Mononuclear cell (primary cell): ENCODE measurements around the gene PTPN11. TPM values are rescaled to one million over a fixed set of nuclear protein-coding genes. Genes with fewer than 3 reads are reported as not detected.

Experiments
- H3K27me3 ChIP-seq: 2 replicates; pipeline ENCODE4 v1.6.0; 2011; ENCODE audit warnings: low read length, control low read depth; ENCODE audit not compliant: insufficient read depth
- H3K4me1 ChIP-seq: 2 replicates; pipeline ENCODE4 v1.5.1; 2011; ENCODE audit warnings: mild to moderate bottlenecking, low read length, control low read depth; ENCODE audit not compliant: insufficient read depth
- H3K4me3 ChIP-seq: 2 replicates; pipeline ENCODE4 v1.5.1; 2011; ENCODE audit warnings: mild to moderate bottlenecking, low read length, moderate library complexity
- H3K9me3 ChIP-seq: 2 replicates; pipeline ENCODE4 v1.5.1; 2011; ENCODE audit warnings: low read depth, mild to moderate bottlenecking, control low read depth, low read length
- total RNA-seq: library from RNA; depleted of rRNA; stranded (reverse); fragments of >200 nt; gene quantifications from one replicate; pipeline ENCODE4 v1.2.3, GENCODE V29; 2012

PTPN11 gene
- total RNA-seq, 1 donor = 49.2 TPM

DNA sequence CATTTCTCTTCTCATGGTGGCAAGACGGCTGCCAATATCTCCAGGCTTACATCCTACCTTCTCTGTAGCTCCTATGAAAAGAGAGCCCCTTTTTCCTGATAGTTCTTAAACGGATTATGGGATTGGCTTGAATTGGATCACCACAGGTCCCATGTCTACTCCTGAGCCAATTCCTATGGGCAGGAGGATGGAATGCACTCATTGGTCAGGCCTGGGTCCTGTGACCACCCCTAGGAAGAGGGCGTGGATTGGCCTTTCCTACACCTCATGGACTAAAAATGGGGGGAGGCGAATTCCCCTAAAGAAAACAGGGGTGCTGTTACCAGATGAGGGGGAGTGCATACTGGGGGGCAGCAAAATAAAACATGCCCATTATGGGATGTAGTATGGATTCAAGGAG lies 108.8 kb downstream of the PTPN11 start:
- H3K4me1 ChIP-seq = no peaks in the 10 kb centered on the region
- no peak overlapping the region for H3K4me3 ChIP-seq
- no peaks in the 10 kb centered on the region for H3K9me3 ChIP-seq
- H3K27me3 ChIP-seq = no peaks in the 10 kb centered on the region

DNA sequence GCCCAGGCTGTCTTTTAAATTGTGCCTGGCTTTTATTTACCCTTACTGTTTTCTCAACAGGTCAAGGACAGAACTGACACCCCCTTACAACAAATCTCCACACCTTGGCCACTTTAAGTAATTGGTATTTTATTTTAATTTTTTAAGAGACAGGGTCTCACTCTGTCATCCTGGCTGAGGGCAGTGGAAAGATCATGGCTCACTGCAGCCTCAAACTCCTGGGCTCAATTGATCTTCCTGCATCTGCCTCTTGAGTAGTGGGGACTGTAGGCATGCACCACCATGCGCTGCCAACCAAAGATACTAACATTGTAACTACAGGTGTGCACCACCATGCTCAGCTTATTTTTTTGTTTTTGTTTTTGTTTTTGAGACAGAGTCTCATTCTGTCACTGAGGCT lies 109.8 kb downstream of the PTPN11 start:
- Histone ChIP-seq H3K27me3 (no peaks in the 10 kb centered on the region), H3K4me1 (no peaks in the 10 kb centered on the region), H3K9me3 (no peaks in the 10 kb centered on the region), H3K4me3 (no peak overlapping the region)

DNA sequence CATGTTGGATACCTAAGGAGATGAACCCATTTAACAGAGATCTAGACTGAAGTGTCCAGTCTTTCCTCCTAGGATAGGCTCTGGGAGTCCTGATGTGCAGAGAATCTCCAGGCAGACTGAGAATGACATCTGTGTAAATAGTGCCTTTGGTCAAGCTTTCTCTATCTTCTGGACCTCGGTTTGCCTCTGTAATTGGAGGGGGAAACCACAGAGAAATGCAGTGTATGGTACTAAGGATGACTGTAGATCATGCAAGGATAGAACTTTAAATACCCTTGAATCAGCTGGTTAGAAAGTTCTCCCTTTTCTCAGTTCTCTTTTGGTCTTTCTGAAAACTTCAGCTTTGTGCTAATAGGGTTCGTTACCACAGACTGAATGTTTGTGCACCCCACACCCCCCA lies 112.2 kb downstream of the PTPN11 start:
- no peak overlapping the region for H3K4me3 ChIP-seq
- H3K9me3 ChIP-seq = no peaks in the 10 kb centered on the region
- H3K27me3 ChIP-seq = no peaks in the 10 kb centered on the region
- no peaks in the 10 kb centered on the region for H3K4me1 ChIP-seq

DNA sequence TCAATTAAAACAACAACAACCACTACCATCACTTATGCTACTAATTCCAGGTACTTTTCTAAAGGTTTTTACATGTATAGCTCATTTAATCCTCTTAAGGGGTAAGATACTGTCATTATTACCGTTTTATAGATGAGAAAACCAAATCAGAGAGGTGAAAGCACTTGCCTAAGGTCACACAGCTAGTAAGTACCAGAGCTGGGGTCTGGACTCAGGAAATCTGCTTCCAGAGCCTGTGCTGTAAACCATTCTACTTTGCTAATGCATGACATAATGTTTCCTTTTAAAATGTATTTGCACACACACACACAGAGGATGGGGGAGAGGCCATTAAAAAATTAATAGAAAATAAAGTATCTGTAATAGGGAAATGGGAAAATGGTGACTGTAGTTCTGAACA lies 113.4 kb downstream of the PTPN11 start:
- Histone ChIP-seq H3K9me3 (no peaks in the 10 kb centered on the region), H3K4me1 (no peaks in the 10 kb centered on the region), H3K4me3 (no peak overlapping the region), H3K27me3 (no peaks in the 10 kb centered on the region)

DNA sequence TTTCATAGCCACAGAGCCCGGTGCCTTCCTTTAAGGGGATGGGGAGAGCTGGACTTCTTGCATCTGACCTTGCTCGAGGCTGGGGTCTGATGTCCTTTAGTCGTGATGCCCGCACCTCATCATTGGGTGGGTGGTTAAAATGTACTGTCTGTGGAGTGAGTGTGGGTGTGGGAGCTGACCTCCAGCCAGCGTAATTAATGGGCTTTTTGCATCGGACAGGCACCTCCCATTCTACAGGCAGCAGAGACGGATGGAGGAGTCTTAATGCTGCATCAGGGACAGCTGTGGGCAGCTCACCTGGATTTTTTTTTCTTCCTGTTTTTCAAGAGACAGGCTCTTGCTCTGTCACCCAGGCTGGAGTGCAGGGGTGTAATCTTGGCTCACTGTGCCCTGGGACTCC lies 114.8 kb downstream of the PTPN11 start:
- Histone ChIP-seq H3K27me3 (no peaks in the 10 kb centered on the region), H3K4me1 (no peaks in the 10 kb centered on the region), H3K9me3 (no peaks in the 10 kb centered on the region), H3K4me3 (no peak overlapping the region)

DNA sequence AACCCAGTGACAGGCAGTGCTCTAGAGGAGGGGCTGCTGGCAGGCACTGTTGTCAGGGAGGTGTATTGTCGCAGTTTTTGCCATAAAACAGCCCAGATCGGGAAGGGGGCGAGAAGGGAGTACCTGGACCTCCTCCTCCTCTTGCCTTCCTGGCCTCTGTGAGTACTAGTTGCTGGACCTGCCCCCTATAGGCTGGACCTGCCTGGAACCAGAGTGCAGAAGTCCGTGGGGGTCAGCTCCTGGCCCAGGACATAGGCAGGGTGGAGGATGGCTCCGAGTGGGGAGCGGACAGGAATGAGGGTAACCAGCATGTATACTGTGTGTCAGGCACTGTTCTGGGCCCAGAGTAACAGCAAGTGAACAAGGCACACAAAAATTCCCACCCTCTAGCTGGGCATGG lies 116.3 kb downstream of the PTPN11 start:
- H3K27me3 ChIP-seq = no peaks in the 10 kb centered on the region
- H3K4me1 ChIP-seq = no peaks in the 10 kb centered on the region
- no peaks in the 10 kb centered on the region for H3K9me3 ChIP-seq
- no peak overlapping the region for H3K4me3 ChIP-seq

DNA sequence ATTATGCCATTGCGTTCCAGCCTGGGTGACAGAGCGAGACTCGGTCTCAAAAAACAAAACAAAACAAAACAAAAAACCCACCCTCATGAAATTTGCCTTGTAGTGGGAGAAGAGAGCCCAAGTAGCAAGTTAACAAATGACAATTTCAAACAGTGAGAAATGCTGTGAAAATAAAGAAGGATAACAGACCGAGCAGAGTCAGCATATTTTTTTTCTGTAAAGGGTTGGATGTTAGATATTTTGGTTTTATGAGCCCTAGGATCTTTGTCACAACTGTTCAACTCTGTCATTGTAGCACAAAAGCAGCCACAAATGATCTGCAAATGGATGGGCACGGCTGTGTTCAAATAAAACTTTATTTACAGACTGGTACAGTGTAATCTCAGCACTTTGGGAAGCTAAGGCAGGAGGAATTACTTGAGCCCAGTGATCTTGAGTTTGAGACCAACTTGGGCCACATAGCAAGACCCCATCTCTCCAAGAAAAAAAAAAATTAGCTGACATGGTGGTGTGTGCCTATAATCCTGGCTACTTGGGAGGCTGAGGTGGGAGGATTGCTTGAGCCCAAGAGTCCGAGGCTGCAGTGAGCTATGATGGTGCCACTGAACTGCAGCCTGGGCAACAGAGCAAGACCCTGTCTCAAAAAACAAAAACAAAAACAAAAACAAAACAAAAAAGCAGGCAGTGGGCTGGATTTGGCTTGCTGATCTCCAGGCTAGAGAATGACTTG lies 117.1 kb downstream of the PTPN11 start:
- H3K9me3 ChIP-seq = no peaks in the 10 kb centered on the region

DNA sequence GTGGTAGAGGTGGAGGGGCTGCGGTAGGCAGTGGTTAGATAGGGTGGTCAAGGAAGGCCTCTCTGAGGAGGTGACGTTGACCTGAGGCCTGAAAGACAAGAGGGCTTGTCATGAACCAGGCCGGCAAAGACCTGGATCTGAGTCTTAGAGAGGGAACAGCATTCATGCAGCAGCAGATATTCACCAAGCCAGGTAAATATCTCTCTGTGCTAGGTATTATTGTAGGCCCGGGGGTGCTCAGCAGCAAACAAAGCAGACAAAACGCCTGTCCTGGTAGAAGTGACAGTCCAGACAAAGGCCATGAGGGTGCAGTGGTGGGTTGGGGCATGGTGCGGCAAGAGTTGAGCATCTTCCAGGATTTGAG lies 117.6 kb downstream of the PTPN11 start:
- Histone ChIP-seq H3K9me3 (no peaks in the 10 kb centered on the region), H3K27me3 (no peaks in the 10 kb centered on the region), H3K4me3 (no peak overlapping the region), H3K4me1 (no peaks in the 10 kb centered on the region)

More for the DNA sequence above, 117.1 kb downstream of the PTPN11 start:
- no peaks in the 10 kb centered on the region for H3K4me1 ChIP-seq
- no peaks in the 10 kb centered on the region for H3K27me3 ChIP-seq
- no peak overlapping the region for H3K4me3 ChIP-seq

DNA sequence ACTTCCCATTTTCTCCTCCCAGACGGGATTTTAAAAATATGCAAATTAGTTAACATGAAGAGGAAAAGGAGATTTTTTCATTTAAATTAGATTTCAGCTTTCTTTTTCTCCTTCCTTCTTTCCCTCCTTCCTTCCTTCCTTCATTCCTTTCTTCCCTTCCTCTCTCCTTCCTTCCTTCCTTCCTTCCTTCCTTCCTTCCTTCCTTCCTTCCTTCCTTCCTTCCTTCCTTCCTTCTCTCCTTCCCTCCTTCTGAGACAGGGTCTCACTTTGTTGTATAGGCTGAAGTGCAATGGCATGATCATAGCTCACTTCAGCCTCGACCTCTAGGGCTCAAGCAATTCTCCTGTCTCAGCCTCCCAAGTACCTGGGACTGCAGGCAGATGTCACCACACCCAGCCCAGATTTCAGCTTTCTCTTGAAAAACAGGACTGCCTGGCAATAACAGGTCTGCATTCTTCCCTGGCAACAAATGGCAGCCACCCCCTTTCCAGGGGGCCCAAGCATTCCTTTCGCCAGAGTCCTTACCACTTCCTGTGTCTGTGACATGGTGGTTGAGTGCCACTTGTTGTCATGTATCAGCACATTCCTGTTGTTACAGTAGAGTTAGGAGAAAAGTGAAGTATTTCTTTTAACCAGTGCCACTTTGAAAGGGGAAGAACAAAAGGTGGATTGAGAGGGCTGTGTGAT lies 119.1 kb downstream of the PTPN11 start:
- no peaks in the 10 kb centered on the region for H3K27me3 ChIP-seq
- H3K9me3 ChIP-seq = no peaks in the 10 kb centered on the region
- no peak overlapping the region for H3K4me3 ChIP-seq
- H3K4me1 ChIP-seq = no peaks in the 10 kb centered on the region

DNA sequence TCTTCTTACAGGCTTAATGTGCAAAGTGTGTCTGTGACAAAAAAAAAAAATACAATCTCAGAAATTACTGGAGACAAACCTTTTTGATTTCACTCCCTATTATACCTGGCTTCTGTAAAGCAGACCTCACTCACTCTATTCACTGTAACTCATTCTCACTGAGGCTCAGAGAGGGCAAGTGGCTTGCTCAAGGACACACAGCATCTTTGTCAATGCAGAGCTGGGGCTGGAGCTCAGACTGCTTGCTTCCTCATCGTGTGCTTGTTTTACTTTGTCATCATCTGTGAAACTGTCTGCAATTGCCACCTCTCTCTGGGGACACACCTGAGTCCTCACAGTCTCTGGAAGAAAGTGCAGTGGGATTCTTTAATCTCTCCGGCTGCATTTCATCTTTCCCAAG lies 120.0 kb downstream of the PTPN11 start:
- Histone ChIP-seq H3K4me1 (no peaks in the 10 kb centered on the region), H3K27me3 (no peaks in the 10 kb centered on the region), H3K9me3 (no peaks in the 10 kb centered on the region), H3K4me3 (no peak overlapping the region)

DNA sequence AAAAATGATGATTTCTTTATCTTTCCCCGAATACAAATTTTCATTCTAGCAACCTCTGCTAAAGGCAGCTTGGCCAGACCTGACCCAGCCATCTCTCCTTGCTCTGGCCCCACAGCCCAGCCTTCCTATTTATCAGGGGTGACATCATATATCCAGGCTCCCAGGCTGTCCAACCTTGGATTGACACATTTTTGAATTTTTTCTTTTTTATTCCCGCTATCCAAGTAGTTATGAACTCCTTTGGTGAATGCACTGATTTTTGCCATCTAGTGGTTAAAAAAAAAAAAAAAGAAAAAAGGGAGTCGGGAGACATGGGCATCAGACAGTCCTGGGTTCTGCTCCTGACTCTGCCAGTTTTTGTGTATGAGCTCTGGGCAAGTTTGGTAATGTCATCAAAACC lies 120.5 kb downstream of the PTPN11 start:
- H3K9me3 ChIP-seq = no peaks in the 10 kb centered on the region
- H3K4me1 ChIP-seq = no peaks in the 10 kb centered on the region
- no peak overlapping the region for H3K4me3 ChIP-seq
- H3K27me3 ChIP-seq = no peaks in the 10 kb centered on the region

DNA sequence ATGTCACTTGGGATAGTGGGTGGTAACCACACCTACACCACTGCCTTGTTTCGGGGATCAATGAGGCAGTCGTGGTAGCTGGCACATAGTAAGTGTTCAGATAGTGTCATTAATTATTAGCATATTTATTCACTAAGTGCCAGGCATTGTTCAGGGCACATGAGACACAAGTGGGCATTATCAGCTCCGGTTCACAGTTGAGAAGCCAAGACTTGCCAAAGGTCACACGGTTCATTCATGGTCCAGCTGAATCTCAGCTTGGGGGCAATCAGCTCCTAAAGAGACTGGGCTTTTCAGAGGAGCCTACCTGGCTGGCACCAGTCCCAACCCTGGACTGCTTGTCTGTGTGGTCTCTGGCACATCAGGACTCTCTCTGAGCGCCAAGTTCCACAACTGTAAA lies 121.3 kb downstream of the PTPN11 start:
- Histone ChIP-seq H3K4me3 (no peak overlapping the region), H3K4me1 (no peaks in the 10 kb centered on the region), H3K27me3 (no peaks in the 10 kb centered on the region), H3K9me3 (no peaks in the 10 kb centered on the region)

DNA sequence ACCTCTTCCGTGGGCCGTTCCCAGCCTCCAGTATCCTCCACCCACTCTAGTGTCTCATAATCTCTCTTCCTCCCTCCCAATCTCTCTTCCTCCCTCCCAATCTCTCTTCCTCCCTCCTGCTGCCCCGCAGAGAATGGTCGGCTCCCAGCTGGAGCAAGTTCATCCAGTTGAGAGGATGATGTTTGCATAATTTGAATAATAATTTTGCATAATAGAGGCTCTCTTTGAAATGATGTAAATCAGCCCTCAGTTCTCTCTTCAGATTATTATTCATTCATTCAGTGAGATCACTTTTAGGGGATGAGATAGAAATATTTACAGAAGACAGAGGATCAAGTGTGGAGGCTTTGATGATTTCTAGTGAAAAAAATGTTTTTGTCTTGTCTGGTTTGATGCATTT lies 125.0 kb downstream of the PTPN11 start:
- no peaks in the 10 kb centered on the region for H3K4me1 ChIP-seq
- no peak overlapping the region for H3K4me3 ChIP-seq
- no peaks in the 10 kb centered on the region for H3K27me3 ChIP-seq
- H3K9me3 ChIP-seq = no peaks in the 10 kb centered on the region

DNA sequence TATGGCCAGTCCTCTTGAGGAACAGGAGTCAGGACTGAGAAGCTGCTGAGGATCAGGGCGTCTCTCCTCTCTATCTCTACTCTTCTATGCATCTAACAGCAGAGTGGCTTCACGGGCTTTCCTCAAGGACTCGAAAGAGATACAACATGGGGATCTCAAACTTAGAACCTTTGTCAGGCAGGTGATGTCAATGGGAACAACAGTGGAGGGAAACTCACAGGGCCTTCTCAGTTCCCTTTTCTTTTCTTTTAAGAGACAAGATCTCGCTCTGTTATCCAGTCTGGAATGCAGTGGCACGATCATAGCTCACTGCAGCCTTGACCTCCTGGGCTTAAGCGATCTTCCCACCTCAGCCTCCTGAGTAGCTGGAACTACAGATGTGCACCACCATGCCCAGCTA lies 127.6 kb downstream of the PTPN11 start:
- no peaks in the 10 kb centered on the region for H3K4me1 ChIP-seq
- H3K27me3 ChIP-seq = no peaks in the 10 kb centered on the region
- H3K9me3 ChIP-seq = no peaks in the 10 kb centered on the region
- no peak overlapping the region for H3K4me3 ChIP-seq

DNA sequence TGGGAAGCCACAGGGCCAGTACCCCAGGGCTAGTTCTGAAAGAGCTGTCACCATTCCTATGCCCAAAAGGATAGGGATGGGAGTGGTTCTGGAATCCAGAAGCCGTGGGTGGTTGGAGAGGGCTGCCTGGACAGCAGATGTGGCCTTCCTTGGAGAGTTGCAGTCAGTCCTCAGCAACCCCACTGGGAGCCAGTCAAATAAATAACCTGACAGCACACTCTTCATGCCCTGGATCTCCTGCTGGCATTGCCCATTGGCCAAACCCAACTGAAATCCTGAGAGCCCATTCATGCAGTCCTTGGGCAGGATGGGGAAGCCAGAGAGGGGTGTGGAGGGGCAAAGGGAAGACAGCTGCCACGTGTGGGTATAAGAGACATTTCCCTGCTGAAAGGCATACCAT lies 128.2 kb downstream of the PTPN11 start:
- Histone ChIP-seq H3K9me3 (no peaks in the 10 kb centered on the region), H3K27me3 (no peaks in the 10 kb centered on the region), H3K4me1 (no peaks in the 10 kb centered on the region), H3K4me3 (no peak overlapping the region)

DNA sequence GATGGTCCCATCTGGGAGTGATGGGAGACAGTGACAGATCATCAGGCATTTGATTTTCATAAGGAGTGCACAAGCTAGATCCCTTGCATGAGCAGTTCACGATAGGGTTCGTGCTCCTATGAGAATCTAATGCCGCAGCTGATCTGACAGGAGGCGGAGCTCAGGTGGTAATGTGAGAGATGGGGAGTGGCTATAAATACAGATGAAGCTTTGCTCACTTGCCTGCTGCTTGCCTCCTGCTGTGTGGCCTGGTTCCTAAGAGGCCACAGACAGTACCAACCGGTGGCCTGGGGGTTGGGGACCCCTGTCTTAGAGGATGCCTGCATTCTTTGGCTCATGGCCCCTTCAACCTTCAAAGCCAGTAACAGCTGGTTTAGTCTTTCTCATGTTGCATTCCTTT lies 130.3 kb downstream of the PTPN11 start:
- Histone ChIP-seq H3K4me1 (no peaks in the 10 kb centered on the region), H3K9me3 (no peaks in the 10 kb centered on the region), H3K4me3 (no peak overlapping the region), H3K27me3 (no peaks in the 10 kb centered on the region)
